DND-41 (cell line): Measurements from ENCODE around the gene MCU.

Source experiments
- EZH2 ChIP-seq: IDR thresholded peaks from 3 replicates; pipeline ENCODE4 v1.6.1; 2012; ENCODE audit warnings: borderline replicate concordance, low read depth, mild to moderate bottlenecking, moderate library complexity, low read length, inconsistent platforms; ENCODE audit not compliant: severe bottlenecking
- TF ChIP-seq, protein P1 (sequence below): IDR thresholded peaks from 2 replicates; pipeline ENCODE4 v1.5.1; 2012; ENCODE audit warnings: borderline replicate concordance, low read length, moderate library complexity, mild to moderate bottlenecking; ENCODE audit not compliant: poor library complexity, severe bottlenecking; ENCODE audit errors: extremely low read depth

DNA sequence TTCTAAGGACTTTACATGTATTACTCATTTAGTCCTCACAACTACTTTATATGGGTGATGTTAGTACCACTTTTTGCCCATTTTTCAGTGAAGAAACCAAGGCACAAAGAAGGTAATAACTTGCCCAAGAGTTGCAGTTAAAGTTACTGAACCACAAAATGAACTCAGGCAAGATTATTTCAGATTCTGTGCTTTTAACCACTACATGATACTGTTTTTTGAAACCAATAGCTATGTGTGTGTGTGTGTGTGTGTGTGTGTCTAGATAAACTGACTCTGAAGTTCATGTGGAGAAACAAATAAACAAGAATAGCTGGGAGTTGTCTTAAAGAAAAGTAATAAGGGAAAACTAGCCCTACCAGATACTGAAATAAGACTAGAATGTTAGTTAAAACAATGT lies 140.8 kb downstream of the MCU start:
- TF ChIP-seq, protein P1, sequence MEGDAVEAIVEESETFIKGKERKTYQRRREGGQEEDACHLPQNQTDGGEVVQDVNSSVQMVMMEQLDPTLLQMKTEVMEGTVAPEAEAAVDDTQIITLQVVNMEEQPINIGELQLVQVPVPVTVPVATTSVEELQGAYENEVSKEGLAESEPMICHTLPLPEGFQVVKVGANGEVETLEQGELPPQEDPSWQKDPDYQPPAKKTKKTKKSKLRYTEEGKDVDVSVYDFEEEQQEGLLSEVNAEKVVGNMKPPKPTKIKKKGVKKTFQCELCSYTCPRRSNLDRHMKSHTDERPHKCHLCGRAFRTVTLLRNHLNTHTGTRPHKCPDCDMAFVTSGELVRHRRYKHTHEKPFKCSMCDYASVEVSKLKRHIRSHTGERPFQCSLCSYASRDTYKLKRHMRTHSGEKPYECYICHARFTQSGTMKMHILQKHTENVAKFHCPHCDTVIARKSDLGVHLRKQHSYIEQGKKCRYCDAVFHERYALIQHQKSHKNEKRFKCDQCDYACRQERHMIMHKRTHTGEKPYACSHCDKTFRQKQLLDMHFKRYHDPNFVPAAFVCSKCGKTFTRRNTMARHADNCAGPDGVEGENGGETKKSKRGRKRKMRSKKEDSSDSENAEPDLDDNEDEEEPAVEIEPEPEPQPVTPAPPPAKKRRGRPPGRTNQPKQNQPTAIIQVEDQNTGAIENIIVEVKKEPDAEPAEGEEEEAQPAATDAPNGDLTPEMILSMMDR = no peak
- no peak for TF ChIP-seq EZH2
